HG03135 (cell line): Measurements from ENCODE around the gene OTOA.
"Not testable (repeated sequence)": the region's sequence is repeated elsewhere in the genome, so short reads cannot be mapped to it uniquely, and the experiment has no call there.

Source experiments
- ATAC-seq: cut with Tn5 transposase; IDR thresholded peaks from one replicate; pipeline ENCODE4 v1.9.1; 2021; ENCODE audit warnings: mild to moderate bottlenecking, moderate library complexity; ENCODE audit not compliant: unreplicated experiment

OTOA gene

DNA sequence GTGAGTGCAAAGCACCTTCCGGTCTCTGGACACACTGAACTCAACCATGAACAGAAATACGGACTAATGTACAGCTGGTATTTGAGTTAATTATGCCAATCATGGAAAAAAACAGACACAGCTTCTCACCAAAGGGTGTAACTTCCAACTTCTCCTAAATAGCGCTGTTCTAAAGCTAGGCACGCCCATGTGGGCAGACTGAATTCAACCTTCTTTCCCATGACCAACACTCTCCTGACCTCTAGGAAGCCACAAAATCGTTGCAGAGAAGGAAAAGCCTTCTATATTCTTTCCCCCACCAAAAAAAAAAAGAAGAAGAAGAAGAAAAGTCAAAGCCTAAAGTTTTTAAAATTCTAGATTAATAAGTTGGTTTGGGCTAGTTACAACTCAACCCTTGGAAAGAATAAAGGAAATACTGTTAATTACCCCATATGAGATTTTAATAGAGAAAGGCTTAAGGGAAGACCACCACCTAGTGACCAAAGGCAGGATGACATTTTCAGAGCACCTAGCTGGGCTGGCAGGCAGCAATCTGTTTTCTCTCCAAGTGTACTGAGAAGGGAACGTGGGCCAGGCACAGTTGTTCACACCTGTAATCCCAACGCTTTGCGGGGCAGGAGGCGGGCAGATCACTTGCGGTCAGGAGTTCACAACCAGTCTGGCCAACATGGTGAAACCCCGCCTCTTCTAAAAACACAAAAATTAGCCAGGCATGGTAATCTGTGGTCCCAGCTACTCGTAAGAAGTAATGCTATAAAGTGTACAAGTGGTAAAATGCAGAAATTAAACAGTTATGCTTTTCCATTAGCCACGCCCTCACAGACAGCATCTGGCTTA lies 138.0 kb downstream of the OTOA start:
- not testable (repeated sequence) for ATAC-seq

DNA sequence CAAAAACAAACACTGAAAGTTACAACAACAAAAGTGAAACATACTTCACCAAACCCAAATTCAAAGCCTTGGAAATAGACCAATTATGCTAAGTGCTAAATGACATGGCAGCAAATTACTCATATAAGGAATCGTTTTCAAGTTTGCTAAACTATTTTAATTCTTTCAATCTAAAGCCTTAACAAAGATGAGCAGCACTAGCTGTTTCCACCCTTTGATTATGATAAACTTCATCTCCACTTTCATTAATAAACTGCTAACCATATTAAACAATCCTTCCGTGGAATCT lies 138.6 kb downstream of the OTOA start:
- ATAC-seq = not testable (repeated sequence)
